ENCODE results near the gene ANKRD34A. TPM values are rescaled to one million over a fixed set of nuclear protein-coding genes. Genes with fewer than 3 reads are reported as not detected.

ANKRD34A gene
- polyA plus RNA-seq, 1 donor from 2014 or later, result 1.7 TPM

- Histone ChIP-seq H3K27me3 (ENCODE audit: insufficient read depth, low read depth, low read length) (no peaks in the 10 kb centered on the region), H2AFZ (ENCODE audit: low read depth, low read length) (no peak overlapping the region), H3K4me3 (ENCODE audit: low read length) (no peak overlapping the region), H3K9me3 (ENCODE audit: low read length) (no peaks in the 10 kb centered on the region), H4K20me1 (ENCODE audit: insufficient read depth) (no peaks in the 10 kb centered on the region), H3K36me3 (ENCODE audit: insufficient read depth, low read length) (no peaks in the 10 kb centered on the region), H3K27ac (ENCODE audit: low read length) (no peak overlapping the region), H3K9ac (ENCODE audit: low read length) (peak overlapping the region; percentile 28), H3F3A (ENCODE audit: insufficient read depth, low read length, poor library complexity, severe bottlenecking) (no peaks in the 10 kb centered on the region), H3K4me2 (ENCODE audit: low read length) (no peak overlapping the region), H3K79me2 (replicated peaks; ENCODE audit: insufficient read depth, low read length) (no peaks in the 10 kb centered on the region), H3K9me2 (ENCODE audit: insufficient read depth, low read length) (no peaks in the 10 kb centered on the region)
- TF ChIP-seq CTCF (IDR thresholded peaks at IDR 0.05; ENCODE audit: poor library complexity, severe bottlenecking) (no peak), RAD21 (conservative IDR thresholded peaks at IDR 0.05) (no peak), EZH2 (IDR thresholded peaks at IDR 0.05; ENCODE audit: borderline replicate concordance, insufficient read depth, low read length, poor library complexity, severe bottlenecking) (no peak), POLR2AphosphoS5 (IDR thresholded peaks at IDR 0.05) (no peak), MXI1 (conservative IDR thresholded peaks at IDR 0.05; ENCODE audit: poor library complexity, severe bottlenecking) (no peak), EP300 (conservative IDR thresholded peaks at IDR 0.05; ENCODE audit: poor library complexity, severe bottlenecking) (no peak), REST (IDR thresholded peaks at IDR 0.05; ENCODE audit: borderline replicate concordance) (no peak), SMC3 (conservative IDR thresholded peaks at IDR 0.05; ENCODE audit: poor library complexity) (no peak), TAF1 (IDR thresholded peaks at IDR 0.05; ENCODE audit: low read depth) (no peak)
These were observed 12.6 kb upstream of the ANKRD34A start for GRCh38 chr1:145977016-145977415.

GRCh38 chr1:145975216-145975615, 10.8 kb upstream of the ANKRD34A start:
- no peak overlapping the region for H3K9ac ChIP-seq (ENCODE audit: low read length)
- no peaks in the 10 kb centered on the region for H3K36me3 ChIP-seq (ENCODE audit: insufficient read depth, low read length)
- no peaks in the 10 kb centered on the region for H3K9me3 ChIP-seq (ENCODE audit: low read length)
- H3K4me3 ChIP-seq (ENCODE audit: low read length), result no peak overlapping the region
- no peak overlapping the region for H3K4me2 ChIP-seq (ENCODE audit: low read length)
- no peaks in the 10 kb centered on the region for H3K9me2 ChIP-seq (ENCODE audit: insufficient read depth, low read length)
- no peak overlapping the region for H3K27ac ChIP-seq (ENCODE audit: low read length)
- H4K20me1 ChIP-seq (ENCODE audit: insufficient read depth), result no peaks in the 10 kb centered on the region
- H2AFZ ChIP-seq (ENCODE audit: low read depth, low read length), result no peak overlapping the region
- no peaks in the 10 kb centered on the region for H3K79me2 ChIP-seq (replicated peaks; ENCODE audit: insufficient read depth, low read length)
- no peaks in the 10 kb centered on the region for H3K27me3 ChIP-seq (ENCODE audit: insufficient read depth, low read depth, low read length)
- no peaks in the 10 kb centered on the region for H3F3A ChIP-seq (ENCODE audit: insufficient read depth, low read length, poor library complexity, severe bottlenecking)
- TF ChIP-seq EZH2 (IDR thresholded peaks at IDR 0.05; ENCODE audit: borderline replicate concordance, insufficient read depth, low read length, poor library complexity, severe bottlenecking), result no peak
- no peak for TF ChIP-seq CTCF (IDR thresholded peaks at IDR 0.05; ENCODE audit: poor library complexity, severe bottlenecking)

Measured in neural cell (in vitro differentiated cells).